G401 (cell line): ENCODE measurements around the gene CAPN5. TPM values are rescaled to one million over a fixed set of nuclear protein-coding genes. Genes with fewer than 3 reads are reported as not detected.
A peak's percentile ranks its signal among the peaks of the same experiment; 100 is the strongest.
"Not testable (repeated sequence)": the region's sequence is repeated elsewhere in the genome, so short reads cannot be mapped to it uniquely, and the experiment has no call there.

Experiments
- DNase-seq: peaks from one replicate; pipeline ENCODE4 v3.0.0-alpha.2; 2015; ENCODE audit warnings: low spot score
- in situ Hi-C: cut with HindIII; loops from 2 replicates; pipeline ENCODE4 v1.10.0; 2016; ENCODE audit warnings: low sequenced_read_pairs, mixed read lengths
- total RNA-seq: library from RNA; depleted of rRNA; stranded (reverse); fragments of >200 nt; shearing (Covaris generic); gene quantifications from 2 replicates; pipeline ENCODE4 v1.2.3, GENCODE V29; 2014

Gene CAPN5
- total RNA-seq, 1 experiment from 2014 or later = 5.6 TPM

- no peak for DNase-seq
- in situ Hi-C loops = no loop called here
Observed at GRCh38 chr11:77040401-77040777, 26.4 kb upstream of the CAPN5 start.

DNA sequence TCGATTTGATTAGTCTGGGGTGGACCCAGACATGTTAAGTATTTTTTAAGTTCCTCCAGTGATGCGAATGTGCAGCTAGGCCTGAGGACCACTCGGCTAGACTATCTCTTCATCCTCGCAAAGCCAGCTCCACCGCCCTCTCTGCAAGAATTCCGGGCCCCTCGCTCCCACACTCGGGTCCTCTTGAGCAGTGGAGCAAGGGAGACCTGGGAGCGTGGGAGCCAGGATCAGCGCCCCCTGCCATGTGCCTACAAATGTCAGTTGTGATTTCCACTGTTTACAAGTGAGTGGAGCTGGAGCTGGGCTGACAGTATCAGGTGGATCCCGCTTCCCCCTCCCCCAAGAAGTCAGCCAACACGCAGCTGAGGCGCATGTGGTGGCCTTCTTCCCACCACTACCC lies 25.9 kb upstream of the CAPN5 start:
- no peak for DNase-seq
- in situ Hi-C loops = no loop called here

- peak; percentile 53 for DNase-seq
- in situ Hi-C loops = no loop called here
Observed at GRCh38 chr11:77042111-77042726, 24.6 kb upstream of the CAPN5 start.

GRCh38 chr11:77044356-77044755 lies 22.4 kb upstream of the CAPN5 start:
- in situ Hi-C loops = no loop called here
- no peak for DNase-seq

- in situ Hi-C loops = no loop called here
- no peak for DNase-seq
Observed at GRCh38 chr11:77044886-77045285, 21.9 kb upstream of the CAPN5 start.

- peak; percentile 52 for DNase-seq
- in situ Hi-C loops = no loop called here
Observed at GRCh38 chr11:77046060-77046501, 20.7 kb upstream of the CAPN5 start.

DNA sequence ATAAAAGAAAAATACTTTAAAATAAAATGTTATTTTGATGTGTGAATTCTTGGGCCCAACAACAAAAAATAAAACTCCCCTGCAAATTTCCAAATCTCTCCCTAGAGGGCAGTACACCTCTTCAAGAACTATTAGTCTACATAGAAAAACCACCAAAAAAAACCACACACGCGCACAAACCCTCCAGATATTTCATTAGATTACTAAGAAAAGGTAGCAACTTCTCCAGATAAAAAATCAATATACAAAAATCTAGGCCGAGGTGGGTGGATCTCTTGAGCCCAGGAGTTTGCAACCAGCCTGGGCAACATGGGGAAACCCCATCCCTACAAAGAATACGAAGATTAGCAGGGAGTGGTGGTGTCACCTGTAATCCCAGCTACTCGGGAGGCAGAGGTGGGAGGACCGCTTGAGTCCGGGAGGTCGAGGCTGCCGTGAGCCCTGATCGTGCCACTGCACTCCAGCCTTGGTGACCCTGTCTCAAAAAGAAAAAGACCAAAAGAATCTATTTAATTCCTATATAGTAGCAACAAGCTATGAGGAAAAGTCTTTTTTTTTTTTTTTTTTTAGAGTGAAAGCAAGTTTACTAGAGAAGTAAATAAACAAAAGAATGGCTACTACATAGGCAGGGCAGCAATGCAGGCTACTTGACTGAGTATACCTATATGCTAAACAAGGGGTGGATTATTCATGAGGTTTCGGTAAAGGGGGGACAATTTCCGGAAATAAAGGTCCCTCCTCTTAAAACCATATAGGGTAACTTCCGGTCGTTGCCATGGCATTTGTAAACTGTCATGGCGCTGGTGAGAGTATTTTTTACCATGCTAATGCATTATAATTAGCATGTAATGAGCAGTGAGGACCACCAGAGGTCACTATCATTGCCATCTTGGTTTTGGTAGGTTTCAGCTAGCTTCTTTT lies 19.5 kb upstream of the CAPN5 start:
- DNase-seq = peak; percentile 95
- in situ Hi-C loops = no loop called here

- DNase-seq, in situ Hi-C loops: not testable (repeated sequence)
Observed at GRCh38 chr11:77047928-77048446, 18.8 kb upstream of the CAPN5 start.

- in situ Hi-C loops = no loop called here
- no peak for DNase-seq
Observed at GRCh38 chr11:77049026-77049425, 17.7 kb upstream of the CAPN5 start.

DNA sequence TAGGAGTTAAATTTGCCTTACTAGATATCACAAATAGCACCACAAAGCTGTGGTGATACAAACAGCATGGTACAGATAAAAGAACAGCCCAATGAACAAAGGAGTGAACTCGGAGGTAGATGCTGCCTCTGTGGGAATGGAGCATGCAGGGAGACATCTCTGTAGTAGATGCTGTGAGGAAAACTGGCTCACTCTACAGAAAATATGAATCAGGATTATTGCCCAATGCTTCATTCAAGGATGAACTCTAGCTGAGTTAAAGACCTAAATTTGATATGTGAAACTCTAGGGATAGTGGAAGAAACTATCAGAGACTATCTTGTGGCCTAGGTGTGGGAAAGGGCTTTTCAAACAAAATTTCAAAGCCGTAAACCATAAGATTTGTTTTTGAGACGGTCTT lies 15.3 kb upstream of the CAPN5 start:
- in situ Hi-C loops = no loop called here
- no peak for DNase-seq

- in situ Hi-C loops = no loop called here
- no peak for DNase-seq
Observed at GRCh38 chr11:77052518-77052917, 14.3 kb upstream of the CAPN5 start.

- DNase-seq = no peak
- in situ Hi-C loops = no loop called here
Observed at GRCh38 chr11:77053217-77054015, 13.4 kb upstream of the CAPN5 start.

GRCh38 chr11:77054084-77054483 lies 12.7 kb upstream of the CAPN5 start:
- in situ Hi-C loops = no loop called here
- no peak for DNase-seq

- in situ Hi-C loops = no loop called here
- no peak for DNase-seq
Observed at GRCh38 chr11:77055101-77055561, 11.6 kb upstream of the CAPN5 start.

- in situ Hi-C loops = no loop called here
- no peak for DNase-seq
Observed at GRCh38 chr11:77055913-77056312, 10.9 kb upstream of the CAPN5 start.

GRCh38 chr11:77056814-77057402 lies 9.9 kb upstream of the CAPN5 start:
- in situ Hi-C loops = no loop called here
- no peak for DNase-seq

DNA sequence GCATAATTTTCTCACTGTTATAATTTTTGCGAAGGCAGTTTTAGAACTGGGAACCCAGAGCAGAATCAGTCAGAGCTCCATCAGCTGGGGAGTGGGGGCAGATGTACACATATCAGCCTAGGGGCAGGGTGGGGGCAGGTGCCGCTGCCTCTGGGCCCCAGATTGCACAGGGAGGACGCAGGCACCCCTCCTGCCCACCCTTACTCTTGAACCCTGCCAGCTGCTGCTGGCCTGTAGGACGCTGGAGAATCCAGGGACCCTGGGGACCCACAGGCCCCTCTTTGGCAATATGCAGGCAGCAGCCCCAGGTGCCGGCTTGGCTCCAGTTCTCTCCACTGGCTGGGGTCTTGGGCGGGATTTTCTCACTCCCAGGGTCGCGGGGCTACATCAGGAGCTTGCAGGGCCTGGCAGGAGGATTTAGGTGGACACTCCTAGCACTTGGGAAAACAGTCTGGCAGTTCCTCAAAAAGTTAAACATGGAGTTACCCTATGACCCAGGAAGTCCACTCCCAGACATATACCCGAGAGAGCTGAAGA lies 8.8 kb upstream of the CAPN5 start:
- no peak for DNase-seq
- in situ Hi-C loops = no loop called here

DNA sequence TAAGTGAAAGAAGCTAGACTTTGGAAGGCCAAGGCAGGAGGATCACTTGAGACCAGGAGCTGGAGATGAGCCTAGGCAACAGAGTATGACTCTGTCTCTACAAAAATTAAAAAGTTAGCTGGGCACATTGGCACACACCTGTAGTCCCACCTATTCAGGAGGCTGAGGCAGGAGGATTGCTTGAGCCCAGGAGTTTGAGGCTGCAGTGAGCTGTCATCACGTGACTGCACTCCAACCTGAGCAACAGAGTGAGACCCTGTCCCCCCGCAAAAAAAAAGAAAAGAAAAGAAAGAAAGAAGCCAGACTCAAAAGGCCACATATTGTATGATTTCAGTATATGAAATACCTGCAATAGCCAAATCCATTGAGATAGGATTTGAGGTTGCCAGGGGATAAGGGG lies 7.9 kb upstream of the CAPN5 start:
- in situ Hi-C loops = no loop called here
- DNase-seq = no peak

GRCh38 chr11:77059806-77060205 lies 7.0 kb upstream of the CAPN5 start:
- no peak for DNase-seq
- in situ Hi-C loops = no loop called here
